HUDEP-2 (cell line): ENCODE measurements around the gene VMAC.

ENCODE experiments used
- DNase-seq, 76 experiments: peaks; one replicate each; lab custom pipeline; 2025; ENCODE audit not compliant: unreplicated experiment in 76 of 76; lab: John Stamatoyannopoulos, UW

Gene VMAC

GRCh38 chr19:5903056-5903623 lies 1.5 kb upstream of the VMAC start:
- DNase-seq, result peak in 13 of 76 experiments; percentile 10 to 46 (median 27)

- peak; percentile 81 to 100 (median 100) for DNase-seq
These were observed 884 bp upstream of the VMAC start, which contains the start of gene NDUFA11 for GRCh38 chr19:5903624-5904351. NDUFA11 (minus strand) TSS chr19:5903790; CDS start chr19:5903708, 82 bp downstream.

- no peak for DNase-seq
These were observed 574 bp downstream of the VMAC start for GRCh38 chr19:5905114-5905778.

- no peak for DNase-seq
These were observed 2.6 kb downstream of the VMAC start for GRCh38 chr19:5907241-5907640.

GRCh38 chr19:5908773-5909442 lies 4.2 kb downstream of the VMAC start:
- no peak for DNase-seq

- DNase-seq, result no peak
These were observed 5.9 kb downstream of the VMAC start for GRCh38 chr19:5910638-5910907.

GRCh38 chr19:5911366-5911765 lies 6.7 kb downstream of the VMAC start:
- DNase-seq, result no peak

- DNase-seq, result peak in 28 of 76 experiments; percentile 14 to 44 (median 22)
These were observed 9.2 kb downstream of the VMAC start, which contains the start of gene CAPS for GRCh38 chr19:5913739-5914357. CAPS (plus strand) TSS chr19:5914254; CDS start chr19:5914407, 153 bp downstream.

GRCh38 chr19:5914358-5914774 lies 9.7 kb downstream of the VMAC start:
- no peak for DNase-seq

GRCh38 chr19:5914946-5915781 lies 10.5 kb downstream of the VMAC start:
- DNase-seq, result no peak

GRCh38 chr19:5915782-5916165 lies 11.1 kb downstream of the VMAC start:
- DNase-seq, result no peak

- DNase-seq, result no peak
These were observed 11.6 kb downstream of the VMAC start for GRCh38 chr19:5916181-5916708.

GRCh38 chr19:5917431-5918107 lies 12.9 kb downstream of the VMAC start:
- no peak for DNase-seq

- DNase-seq, result no peak
These were observed 13.9 kb downstream of the VMAC start for GRCh38 chr19:5918463-5919079.

- DNase-seq, result no peak
These were observed 17.0 kb downstream of the VMAC start for GRCh38 chr19:5921516-5922160.

GRCh38 chr19:5922161-5922545 lies 17.5 kb downstream of the VMAC start:
- DNase-seq, result no peak

- no peak for DNase-seq
These were observed 18.7 kb downstream of the VMAC start for GRCh38 chr19:5923356-5923755.

- no peak for DNase-seq
These were observed 21.3 kb downstream of the VMAC start for GRCh38 chr19:5925830-5926427.
